AG09309 (cell line): ENCODE data around the gene CTDSPL.
"Not testable (repeated sequence)": the region's sequence is repeated elsewhere in the genome, so short reads cannot be mapped to it uniquely, and the experiment has no call there.

ENCODE experiments used
- DNase-seq: peaks from one replicate; pipeline ENCODE4 v3.0.0-alpha.2; 2010; ENCODE audit warnings: low read depth
- H3K4me3 ChIP-seq: 2 replicates; pipeline ENCODE4 v1.5.1; 2011; ENCODE audit warnings: mild to moderate bottlenecking, low read depth, low read length, moderate library complexity; ENCODE audit not compliant: control insufficient read depth
- TF ChIP-seq, protein P1 (sequence below): IDR thresholded peaks from 2 replicates; pipeline ENCODE4 v1.5.1; 2011; ENCODE audit warnings: mild to moderate bottlenecking, low read depth, low read length, inconsistent platforms; ENCODE audit not compliant: insufficient read depth, control insufficient read depth; ENCODE audit errors: missing control alignments

Gene CTDSPL

DNA sequence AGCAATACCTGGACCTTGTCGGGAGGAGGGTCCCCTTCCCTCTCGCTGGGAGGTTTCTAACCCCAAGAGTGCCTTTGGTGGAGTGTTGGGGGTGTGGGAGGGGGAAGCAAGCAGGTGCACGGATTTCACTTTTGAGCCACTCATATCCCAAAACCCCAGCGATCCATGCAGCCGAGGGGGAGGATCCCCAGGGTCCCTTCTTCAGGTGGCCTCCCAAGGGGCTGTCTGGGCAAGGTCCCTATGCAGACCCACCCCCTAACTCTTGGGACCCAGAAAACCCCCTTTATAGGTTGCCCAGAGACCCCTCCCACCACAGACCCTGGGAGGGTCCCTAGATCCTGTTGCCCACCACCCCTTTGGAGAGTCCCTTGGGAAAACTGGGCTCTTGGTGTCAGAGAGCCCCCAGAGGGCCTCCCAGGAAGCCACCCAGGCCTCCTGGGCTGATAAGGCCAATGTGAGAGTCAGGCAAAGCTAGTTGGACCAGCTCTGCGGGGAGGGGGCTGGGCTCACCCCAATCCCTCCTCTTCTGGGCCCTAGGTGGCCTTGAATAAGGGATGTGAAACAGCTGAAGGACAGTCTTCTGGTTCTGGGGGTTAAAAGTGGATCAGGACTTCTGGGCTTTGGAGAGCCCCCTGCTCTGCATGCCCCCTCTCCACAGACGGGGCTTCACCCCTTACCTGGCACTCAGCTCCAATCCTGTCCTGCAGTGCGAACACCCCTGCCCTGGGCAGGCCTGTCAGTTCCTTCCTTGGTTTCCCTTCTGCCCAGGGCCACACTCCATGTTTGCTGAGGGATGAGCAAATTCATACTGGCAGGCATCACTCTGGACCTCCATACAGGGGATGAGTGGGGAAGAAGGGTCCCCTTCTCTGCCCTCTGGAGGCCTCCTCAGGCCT is 168.7 kb downstream of the CTDSPL start:
- no peak for DNase-seq
- peak overlapping the region; percentile 74 for H3K4me3 ChIP-seq
- TF ChIP-seq, protein P1, sequence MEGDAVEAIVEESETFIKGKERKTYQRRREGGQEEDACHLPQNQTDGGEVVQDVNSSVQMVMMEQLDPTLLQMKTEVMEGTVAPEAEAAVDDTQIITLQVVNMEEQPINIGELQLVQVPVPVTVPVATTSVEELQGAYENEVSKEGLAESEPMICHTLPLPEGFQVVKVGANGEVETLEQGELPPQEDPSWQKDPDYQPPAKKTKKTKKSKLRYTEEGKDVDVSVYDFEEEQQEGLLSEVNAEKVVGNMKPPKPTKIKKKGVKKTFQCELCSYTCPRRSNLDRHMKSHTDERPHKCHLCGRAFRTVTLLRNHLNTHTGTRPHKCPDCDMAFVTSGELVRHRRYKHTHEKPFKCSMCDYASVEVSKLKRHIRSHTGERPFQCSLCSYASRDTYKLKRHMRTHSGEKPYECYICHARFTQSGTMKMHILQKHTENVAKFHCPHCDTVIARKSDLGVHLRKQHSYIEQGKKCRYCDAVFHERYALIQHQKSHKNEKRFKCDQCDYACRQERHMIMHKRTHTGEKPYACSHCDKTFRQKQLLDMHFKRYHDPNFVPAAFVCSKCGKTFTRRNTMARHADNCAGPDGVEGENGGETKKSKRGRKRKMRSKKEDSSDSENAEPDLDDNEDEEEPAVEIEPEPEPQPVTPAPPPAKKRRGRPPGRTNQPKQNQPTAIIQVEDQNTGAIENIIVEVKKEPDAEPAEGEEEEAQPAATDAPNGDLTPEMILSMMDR = no peak

DNA sequence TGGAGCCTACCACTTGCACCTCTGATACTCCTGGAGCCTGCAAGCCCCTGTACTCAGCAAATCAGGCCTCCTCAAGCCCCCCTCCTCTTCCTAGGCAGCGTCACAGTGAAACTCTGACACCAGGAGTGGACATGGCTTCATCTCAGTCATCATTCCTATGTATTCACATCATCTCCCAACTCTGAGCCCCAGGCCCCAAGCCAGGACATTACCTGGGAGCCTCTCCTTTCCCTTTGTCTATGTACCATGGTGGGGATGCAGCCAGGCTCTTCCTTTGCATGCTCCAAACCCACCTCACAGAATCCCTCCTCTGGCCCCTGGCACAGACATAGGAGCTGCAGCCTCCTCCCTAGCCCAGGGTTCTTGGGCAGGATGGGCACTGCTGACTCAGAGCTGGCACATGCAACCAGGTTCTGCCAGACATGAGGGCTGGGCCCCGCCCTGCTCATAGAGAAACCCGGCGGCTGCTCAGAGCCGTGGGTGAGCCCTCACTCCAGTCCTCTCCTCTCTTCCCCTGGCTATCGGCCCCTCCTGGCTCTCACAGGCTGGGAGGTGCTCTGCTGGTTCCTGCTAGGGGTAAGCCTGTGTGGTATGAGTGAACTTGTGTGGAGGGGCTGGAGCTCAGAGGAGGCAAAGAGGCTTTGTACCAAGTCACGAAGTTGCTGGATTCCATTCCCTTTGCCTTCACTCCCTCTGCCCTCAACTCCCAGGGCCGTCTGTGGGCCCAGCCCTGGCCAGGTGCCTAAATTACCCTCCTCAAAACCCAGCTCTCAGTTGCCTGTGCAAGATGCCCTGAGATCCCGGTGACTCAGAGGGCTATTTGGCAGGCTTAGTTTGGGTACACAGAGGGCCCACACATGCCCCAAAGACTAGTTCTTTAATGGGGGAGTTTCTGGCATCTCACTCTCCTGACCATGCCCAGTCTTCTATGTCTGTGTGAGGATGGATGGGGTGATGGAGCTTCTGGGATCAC is 169.6 kb downstream of the CTDSPL start:
- TF ChIP-seq, protein P1 = no peak
- DNase-seq = no peak
- no peak overlapping the region for H3K4me3 ChIP-seq

DNA sequence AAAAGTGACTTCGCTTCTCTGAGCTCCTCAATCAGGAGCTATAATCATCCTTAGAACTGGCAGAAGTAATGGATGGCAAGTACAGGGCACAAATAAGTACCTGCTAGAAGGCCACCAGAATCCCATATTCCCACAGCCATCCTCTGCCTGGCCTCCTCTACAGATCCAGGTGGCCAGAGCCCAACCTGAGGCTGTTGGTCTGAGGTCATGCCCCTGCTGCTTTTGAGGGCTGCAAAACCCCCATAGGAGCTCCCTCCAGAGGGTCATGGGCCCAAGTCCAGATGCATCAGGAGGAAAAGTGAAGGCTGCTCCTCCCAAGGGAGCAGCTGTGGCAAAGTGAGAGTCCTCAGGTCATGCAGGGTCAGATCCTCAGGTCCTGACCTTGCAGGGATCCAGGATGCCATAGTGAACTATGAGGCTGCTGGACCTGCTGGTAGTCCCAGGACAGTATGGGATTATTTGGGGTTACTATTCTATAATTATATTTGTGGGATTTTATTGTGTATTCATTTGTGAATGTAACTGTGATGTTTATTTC is 170.7 kb downstream of the CTDSPL start:
- TF ChIP-seq, protein P1 = no peak
- H3K4me3 ChIP-seq = no peak overlapping the region
- DNase-seq = no peak

DNA sequence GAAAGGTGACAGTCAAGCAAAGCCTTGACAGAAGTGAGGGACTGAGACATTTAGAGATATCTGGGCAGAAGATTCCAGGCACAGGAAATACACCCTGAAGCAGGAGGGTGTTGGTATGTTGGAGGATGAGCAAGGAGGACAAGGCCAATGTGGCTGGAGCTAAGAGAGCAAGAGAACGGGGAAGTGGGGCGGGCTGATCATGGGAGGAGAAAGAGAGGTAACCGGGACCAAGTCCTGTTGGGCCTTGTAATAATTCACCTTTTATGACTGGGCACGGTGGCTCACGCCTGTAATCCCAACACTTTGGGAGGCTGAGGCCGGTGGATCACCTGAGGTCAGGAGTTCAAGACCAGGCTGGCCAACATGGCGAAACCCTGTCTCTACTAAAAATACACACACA is 171.9 kb downstream of the CTDSPL start:
- DNase-seq, H3K4me3 ChIP-seq: not testable (repeated sequence)
